ENCODE measurements around the gene TLN1.

The TLN1 gene

GRCh38 chr9:35771534-35771933 lies 39.5 kb upstream of the TLN1 start:
- H3K4me3 ChIP-seq (ENCODE audit: low read depth, low read length) = no peak overlapping the region
- DNase-seq (ENCODE audit: low read depth) = peak; percentile 68
- no peak for TF ChIP-seq CTCF (conservative IDR thresholded peaks at IDR 0.05; ENCODE audit: low read depth, low read length)

GRCh38 chr9:35771075-35771433 lies 39.1 kb upstream of the TLN1 start:
- no peak overlapping the region for H3K4me3 ChIP-seq (ENCODE audit: low read depth, low read length)
- no peak for DNase-seq (ENCODE audit: low read depth)
- no peak for TF ChIP-seq CTCF (conservative IDR thresholded peaks at IDR 0.05; ENCODE audit: low read depth, low read length)

GRCh38 chr9:35769763-35770162 lies 37.8 kb upstream of the TLN1 start:
- no peak for TF ChIP-seq CTCF (conservative IDR thresholded peaks at IDR 0.05; ENCODE audit: low read depth, low read length)
- no peak for DNase-seq (ENCODE audit: low read depth)
- no peak overlapping the region for H3K4me3 ChIP-seq (ENCODE audit: low read depth, low read length)

GRCh38 chr9:35767458-35767857 lies 35.5 kb upstream of the TLN1 start:
- no peak for DNase-seq (ENCODE audit: low read depth)
- no peak overlapping the region for H3K4me3 ChIP-seq (ENCODE audit: low read depth, low read length)
- no peak for TF ChIP-seq CTCF (conservative IDR thresholded peaks at IDR 0.05; ENCODE audit: low read depth, low read length)

- no peak overlapping the region for H3K4me3 ChIP-seq (ENCODE audit: low read depth, low read length)
- no peak for DNase-seq (ENCODE audit: low read depth)
- no peak for TF ChIP-seq CTCF (conservative IDR thresholded peaks at IDR 0.05; ENCODE audit: low read depth, low read length)
Measured at GRCh38 chr9:35766997-35767396, 35.0 kb upstream of the TLN1 start.

GRCh38 chr9:35763803-35764202 lies 31.8 kb upstream of the TLN1 start:
- no peak for TF ChIP-seq CTCF (conservative IDR thresholded peaks at IDR 0.05; ENCODE audit: low read depth, low read length)
- H3K4me3 ChIP-seq (ENCODE audit: low read depth, low read length) = no peak overlapping the region
- DNase-seq (ENCODE audit: low read depth) = no peak

GRCh38 chr9:35763181-35763580 lies 31.2 kb upstream of the TLN1 start:
- no peak for TF ChIP-seq CTCF (conservative IDR thresholded peaks at IDR 0.05; ENCODE audit: low read depth, low read length)
- no peak for DNase-seq (ENCODE audit: low read depth)
- H3K4me3 ChIP-seq (ENCODE audit: low read depth, low read length) = no peak overlapping the region
